HG03045 (cell line): ENCODE data around the gene NCAPG2.

Experiments
- ATAC-seq: cut with Tn5 transposase; IDR thresholded peaks from one replicate; pipeline ENCODE4 v1.9.1; 2021; ENCODE audit warnings: mild to moderate bottlenecking, moderate library complexity; ENCODE audit not compliant: unreplicated experiment

The NCAPG2 gene, protein sequence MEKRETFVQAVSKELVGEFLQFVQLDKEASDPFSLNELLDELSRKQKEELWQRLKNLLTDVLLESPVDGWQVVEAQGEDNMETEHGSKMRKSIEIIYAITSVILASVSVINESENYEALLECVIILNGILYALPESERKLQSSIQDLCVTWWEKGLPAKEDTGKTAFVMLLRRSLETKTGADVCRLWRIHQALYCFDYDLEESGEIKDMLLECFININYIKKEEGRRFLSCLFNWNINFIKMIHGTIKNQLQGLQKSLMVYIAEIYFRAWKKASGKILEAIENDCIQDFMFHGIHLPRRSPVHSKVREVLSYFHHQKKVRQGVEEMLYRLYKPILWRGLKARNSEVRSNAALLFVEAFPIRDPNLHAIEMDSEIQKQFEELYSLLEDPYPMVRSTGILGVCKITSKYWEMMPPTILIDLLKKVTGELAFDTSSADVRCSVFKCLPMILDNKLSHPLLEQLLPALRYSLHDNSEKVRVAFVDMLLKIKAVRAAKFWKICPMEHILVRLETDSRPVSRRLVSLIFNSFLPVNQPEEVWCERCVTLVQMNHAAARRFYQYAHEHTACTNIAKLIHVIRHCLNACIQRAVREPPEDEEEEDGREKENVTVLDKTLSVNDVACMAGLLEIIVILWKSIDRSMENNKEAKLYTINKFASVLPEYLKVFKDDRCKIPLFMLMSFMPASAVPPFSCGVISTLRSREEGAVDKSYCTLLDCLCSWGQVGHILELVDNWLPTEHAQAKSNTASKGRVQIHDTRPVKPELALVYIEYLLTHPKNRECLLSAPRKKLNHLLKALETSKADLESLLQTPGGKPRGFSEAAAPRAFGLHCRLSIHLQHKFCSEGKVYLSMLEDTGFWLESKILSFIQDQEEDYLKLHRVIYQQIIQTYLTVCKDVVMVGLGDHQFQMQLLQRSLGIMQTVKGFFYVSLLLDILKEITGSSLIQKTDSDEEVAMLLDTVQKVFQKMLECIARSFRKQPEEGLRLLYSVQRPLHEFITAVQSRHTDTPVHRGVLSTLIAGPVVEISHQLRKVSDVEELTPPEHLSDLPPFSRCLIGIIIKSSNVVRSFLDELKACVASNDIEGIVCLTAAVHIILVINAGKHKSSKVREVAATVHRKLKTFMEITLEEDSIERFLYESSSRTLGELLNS

DNA sequence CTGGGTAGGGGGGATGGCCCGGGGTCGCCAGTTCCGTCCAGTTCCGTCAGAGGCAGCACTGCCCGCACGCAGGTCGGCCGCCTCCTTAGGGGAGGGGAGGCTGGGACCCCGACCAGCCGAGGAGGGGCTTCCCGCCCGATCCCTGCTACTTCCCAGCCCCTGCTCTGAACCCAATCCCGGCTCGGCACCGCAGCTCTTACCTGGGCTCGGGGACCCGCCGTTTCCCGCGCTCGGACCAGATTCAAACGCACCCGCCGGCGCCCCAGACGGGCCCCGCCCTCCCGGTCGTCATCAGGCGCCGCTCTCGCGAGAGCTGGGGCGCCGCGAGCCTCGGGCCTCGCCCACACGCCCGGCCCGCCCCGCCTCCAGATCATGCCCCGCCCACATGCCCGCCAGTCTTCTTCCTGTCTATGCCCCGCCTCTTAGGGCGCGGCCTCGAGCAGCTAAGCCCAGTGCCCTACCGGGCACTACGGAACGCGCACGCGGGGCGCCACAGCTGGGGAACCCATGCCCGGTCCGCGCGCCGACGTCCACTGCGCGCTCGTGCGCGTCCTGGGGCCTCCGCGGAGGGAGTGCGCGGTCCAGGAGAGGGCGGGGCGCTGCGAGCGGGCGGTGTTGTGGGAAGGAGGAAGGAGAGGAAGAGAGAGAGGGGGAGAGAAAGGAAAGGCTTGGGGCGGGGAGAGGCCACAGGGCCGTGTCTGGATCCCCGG, at the start of gene NCAPG2:
TSS of gene NCAPG2 (minus strand) at position 281 of the 710 bp plus-strand sequence. CDS start 2,905 bp downstream, outside the sequence.
- ATAC-seq = peak; percentile 97

DNA sequence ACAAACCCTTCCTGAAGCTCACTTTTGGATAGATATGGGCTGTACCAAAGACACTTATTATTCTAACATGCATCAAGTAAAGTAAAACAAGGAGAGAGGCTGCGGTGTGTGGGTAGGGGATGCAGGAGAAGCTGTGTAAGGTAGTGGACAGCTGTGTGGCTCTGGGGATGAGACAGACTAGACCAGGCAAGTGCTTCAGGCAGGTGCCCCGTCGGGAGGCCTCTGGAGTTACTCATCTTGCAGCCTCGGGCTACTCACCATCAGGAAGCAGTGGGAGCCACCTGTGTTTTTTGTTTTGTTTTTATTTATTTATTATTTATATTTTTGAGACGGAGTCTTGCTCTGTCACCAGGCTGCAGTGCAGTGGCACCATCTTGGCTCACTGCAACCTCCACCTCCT, 49.3 kb upstream of the NCAPG2 start:
- no peak for ATAC-seq

DNA sequence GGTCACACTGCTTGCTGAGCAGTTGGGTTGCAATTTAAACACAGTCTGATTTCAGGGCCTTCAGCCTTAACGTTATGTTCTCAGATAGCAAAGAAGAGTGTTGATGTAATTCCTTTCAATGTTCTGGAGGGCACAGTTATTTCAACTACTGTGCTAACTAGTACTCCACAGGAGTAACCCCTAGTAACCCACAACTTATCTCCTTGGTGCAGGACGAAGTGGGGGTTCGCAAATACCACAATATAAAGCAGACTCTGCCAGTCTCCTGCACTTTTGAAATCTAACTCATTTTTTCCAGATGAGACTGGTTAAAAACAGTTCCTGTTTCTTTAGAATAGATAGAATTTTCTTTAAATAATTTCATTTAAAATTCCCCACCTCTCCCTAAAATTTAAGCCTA, 47.1 kb upstream of the NCAPG2 start:
- no peak for ATAC-seq

DNA sequence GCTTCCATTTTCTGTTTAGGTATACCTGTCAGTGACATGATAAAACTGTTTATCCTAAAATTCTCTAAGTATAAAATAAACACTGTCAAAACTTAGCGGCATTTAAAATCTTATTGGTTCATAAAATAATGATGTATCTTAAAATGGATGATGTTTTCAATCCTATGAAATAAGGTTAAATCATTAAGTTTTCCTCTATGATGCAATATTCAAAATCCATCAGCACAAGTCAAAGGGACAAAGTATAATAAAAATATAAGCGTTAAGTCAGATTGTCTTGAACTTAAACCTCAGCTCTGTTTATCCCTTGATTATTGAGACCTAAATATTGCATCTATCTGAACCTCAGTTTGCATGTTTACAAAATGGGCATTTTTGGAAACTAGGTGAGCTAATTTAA, 46.6 kb upstream of the NCAPG2 start:
- no peak for ATAC-seq

DNA sequence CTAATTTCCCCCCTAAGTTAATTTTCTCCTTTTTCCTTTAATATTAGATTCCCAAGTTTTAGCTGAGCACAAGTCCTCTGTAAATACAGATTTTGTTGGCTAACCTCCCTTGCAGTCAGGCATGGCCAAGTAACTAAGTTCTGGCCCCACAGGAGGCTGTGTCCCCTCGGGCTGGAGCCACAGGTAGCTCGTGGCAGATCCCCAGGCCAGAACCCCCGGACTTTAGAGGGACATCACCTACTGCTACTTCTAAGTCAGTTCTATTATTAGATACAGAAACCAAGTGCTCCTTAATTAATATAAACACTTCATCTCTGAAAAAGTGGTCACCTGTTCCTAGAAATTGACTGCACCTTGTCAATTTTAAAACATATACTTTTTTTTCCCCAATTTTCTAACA, 46.1 kb upstream of the NCAPG2 start:
- no peak for ATAC-seq

DNA sequence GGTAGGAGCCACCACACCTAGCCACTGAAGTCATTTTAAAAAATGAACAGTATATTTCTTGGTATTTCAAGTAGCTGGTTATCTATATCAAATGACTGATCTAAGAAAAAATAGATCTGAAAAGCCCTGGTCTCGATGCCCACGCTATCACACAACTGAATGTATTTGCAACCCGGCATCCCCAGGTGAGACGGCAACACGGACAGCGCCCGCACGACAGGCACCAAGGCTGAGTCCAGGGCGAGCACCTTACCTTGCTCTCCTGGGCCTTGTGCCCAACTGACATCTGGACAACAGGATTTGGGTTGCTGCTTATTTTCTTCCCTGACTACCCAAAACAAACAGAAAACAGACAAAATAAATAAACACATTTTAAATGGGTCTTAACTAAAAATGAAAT, 44.8 kb upstream of the NCAPG2 start:
- no peak for ATAC-seq

DNA sequence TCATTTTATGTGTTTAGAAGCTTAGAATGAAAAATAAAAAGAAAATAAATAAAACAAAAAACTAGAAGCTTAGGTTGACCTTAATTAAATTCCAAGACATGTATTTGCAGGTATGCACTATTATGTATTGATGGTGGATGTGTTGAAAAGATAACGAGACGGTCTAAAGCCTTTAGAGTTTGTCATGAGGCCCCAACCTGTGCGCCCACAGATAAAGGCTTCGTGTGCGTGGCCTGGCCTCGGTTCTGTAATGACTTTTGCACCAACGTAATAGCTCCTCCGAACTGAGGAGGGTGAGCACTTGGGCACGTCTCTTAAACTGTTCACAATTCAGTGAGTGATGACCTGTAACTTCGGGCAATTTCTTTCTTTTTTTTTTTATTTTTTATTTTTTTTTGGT, 43.7 kb upstream of the NCAPG2 start:
- ATAC-seq = no peak

DNA sequence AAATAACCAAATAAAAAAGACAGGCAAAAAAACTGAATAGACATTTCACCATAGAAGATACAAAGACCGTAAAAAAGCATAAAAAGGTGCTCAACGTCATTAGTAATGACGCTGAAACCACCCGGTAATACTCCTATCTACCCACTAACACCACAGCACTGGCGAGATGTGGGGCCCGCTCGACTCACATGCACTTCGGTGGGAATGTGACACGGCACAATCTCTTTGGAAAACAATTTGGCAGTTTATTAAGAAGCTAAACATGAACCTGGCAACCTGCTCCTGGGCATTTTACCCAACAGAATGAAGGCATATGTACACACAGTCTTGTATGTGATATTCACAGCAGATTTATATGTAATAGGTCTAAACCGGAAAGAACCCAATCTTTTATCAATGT, 42.8 kb upstream of the NCAPG2 start:
- ATAC-seq = no peak

DNA sequence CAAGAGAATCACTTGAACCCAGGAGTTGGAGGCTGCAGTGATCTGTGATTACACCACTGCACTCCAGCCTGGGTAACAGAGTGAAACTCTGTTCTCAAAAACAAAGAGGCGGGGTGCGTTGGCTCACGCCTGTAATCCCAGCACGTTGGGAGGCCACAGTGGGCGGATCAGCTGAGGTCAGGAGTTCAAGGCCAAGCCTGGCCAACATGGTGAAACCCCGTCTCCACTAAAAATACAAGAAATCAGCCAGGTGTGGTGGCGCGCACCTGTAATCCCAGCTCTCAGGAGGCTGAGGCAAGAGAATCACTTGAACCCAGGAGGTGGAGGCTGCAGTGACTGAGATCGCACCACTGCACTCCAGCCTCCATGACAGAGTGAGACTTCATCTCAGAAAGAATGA, 42.4 kb upstream of the NCAPG2 start:
- no peak for ATAC-seq

DNA sequence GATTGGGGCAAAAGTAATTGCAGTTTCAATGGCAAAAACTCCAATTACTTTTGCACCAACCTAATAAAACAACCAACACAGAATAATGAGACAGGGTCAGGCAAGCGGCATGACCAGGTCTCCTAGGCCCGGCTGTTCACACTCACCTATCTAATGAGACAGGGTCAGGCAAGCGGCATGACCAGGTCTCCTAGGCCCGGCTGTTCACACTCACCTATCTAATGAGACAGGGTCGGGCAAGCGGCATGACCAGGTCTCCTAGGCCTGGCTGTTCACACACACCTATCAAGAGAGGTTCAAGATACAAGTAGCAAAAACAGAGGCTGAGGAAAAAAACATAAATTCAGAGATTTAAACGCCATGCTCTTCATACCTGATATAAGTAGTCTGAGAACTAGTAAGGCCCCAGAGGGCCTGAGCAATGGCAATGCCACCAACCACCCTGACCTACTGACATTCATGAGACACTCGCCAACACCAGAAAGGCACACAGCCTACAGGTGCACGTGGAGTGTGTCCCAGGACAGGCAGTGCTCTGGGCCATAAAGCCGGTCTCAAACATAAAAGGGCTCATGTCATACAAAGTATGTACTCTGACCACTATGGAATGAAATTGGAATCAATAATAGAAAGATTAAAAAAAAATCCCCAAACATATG, 40.6 kb upstream of the NCAPG2 start:
- no peak for ATAC-seq

DNA sequence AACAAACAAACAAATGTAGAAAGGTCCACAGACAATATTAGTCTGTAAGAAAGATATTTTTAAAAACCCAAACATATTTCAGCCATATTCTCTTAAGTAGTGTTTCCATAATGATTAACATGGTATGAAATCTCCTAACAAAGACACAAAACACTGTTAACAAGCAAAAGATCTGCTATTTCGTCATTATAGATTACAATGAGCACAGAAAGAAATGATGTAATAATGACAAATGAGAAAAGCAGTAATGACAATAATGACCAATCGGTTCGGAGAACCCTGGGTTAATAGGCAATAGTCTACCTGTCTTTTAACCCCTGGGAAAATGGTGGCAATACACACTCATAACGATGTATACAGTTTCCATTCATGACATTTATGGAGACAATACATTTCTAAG, 39.5 kb upstream of the NCAPG2 start:
- ATAC-seq = no peak

DNA sequence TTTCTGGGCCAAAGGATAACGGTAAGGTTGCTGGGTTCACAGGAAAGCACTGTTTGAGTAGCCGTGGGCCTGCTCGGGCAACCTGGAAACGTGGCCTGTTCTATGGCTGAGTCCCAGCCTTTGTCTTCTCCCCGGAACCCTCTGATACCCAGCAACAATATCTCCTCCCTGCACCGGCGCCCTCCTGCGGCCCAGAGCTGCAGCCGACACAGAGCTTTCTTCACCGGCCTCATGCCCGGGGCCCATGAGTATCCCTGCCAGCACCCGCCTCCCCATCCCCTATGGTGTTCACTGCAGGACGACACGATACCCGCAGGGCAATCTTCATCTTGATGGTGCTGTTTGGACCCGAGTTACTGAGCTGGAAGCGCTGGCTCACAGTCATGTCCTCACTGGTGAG, 38.6 kb upstream of the NCAPG2 start:
- ATAC-seq = no peak

DNA sequence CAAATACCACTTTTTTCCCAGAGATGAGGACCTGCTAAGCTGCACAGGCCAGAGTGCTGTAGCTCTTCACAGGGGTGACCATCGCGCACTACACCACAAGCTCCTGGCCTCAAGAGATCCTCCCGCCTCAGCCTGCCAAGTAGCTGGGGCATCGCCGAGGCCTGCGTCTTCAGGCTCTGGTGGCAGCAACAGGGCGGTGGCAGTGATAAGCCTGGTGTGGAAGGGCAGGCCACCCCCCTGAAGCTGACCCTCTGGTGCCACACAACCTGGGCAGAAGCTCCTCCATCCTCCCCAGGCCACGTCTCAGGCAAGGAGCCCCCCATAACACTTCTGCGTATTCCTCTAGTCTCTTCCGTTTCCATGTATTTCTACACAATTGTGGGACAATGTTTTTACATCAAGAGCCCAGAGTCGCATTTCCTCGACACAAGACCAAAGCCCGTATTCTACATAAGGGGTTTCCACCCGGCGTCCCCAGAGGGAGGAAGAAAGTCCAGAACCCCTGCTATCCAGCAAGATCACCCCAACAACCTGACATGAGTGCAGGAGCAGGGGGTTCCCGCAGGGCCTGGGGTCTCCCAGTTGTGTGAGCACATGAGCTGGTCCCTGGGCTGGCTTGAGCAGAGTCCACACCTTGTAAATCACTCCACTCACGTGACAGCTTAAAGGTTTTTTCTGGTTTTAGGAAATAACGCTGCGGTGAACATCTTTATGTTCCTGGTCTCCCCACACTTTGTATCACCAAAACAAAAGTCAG, 37.6 kb upstream of the NCAPG2 start:
- ATAC-seq = no peak

DNA sequence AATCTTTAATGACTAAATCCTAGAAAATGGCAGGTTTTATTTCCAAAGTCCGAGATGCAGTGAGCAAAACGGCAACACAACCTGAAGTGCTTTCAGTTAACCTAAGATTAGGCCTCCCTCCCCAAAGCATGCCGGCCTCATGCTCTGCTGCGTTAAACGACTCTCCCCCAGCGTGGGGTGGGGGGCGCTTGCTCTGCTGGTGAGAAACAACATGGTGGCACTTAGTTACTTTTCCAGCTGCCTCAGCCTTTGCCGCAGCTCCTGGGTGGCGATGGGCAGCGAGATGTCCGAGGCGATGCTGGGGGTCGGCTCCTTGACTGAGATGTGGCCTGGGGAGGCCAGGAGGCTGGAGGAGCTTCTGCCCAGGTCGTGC, 36.7 kb upstream of the NCAPG2 start:
- no peak for ATAC-seq

DNA sequence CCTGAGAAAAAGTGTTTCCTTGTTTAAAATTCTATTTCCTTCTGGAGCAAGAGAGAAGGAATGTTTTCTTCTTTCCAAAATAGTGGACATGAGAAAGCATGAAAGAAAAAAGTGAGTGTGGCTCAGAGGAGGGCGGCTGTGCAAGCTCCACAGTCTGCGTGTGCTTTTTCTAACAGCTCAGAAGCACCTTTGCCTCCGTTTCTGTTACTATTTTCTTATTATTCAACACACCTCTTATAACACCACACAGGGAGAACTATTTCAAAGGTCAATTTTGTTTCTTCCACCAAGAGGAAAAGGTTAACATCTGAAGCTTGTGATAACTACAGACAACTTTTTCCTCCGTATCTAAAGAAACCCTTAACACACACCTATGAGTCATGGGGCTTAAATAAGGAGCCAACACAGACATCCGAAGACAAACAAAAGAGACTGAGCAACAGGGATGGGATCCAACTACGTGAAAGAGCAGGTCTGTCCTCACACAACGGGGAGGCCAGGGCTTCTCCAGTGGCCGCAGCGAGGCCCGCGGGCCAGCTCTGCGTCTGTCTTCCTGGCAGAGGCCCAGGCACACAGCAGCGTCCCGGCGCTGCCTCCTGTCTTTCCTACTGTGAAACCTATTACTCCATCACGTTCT, 36.2 kb upstream of the NCAPG2 start:
- no peak for ATAC-seq

DNA sequence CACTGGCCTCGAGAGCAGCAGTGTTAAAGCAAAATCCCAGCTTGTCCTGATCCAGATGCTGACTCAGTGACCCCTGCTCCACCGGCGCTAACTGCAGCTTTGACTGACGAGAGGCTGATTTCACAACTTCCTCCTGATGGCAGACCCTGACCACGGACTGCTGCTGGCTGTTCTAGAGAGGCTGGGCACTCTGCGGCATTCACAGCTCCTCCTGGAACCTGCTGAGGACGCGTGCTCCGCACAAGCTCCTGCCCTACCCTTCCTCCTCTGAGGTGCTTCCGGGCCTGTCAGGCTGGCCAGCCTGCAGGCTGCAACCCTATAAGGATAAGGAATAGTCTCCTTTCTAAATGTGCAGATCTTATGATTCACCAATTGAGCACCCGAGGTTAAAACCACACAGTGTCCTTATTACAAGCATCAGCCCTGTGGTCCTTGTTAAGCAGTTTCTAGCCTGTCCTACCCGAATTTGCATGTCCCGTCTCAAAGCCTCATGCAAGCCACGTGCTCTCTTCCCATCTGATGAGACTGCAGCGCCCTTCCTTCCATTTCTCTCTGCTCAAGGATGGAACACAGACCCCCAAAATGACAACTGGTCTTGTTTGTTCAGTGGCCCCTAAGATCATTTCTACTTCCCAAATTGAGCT, 35.5 kb upstream of the NCAPG2 start:
- no peak for ATAC-seq

DNA sequence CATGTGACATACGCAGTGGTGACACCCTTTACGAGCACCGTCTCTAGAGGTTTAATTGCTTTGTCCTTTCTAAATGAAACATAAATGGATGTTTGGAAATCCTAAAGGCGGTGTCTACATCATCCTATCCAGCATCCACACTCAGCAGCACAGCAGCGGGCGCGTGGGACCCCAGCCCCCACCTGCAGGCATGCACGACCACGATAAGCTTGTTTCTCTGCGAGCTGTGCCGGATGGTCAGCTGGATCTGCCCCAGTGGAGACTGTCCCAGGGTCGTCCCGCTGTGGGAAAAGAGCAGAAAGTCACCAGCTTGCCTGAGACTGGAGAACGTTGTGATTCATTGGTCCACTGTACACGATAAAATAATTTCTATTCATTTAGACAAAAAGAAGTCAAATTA, 34.2 kb upstream of the NCAPG2 start:
- ATAC-seq = no peak

DNA sequence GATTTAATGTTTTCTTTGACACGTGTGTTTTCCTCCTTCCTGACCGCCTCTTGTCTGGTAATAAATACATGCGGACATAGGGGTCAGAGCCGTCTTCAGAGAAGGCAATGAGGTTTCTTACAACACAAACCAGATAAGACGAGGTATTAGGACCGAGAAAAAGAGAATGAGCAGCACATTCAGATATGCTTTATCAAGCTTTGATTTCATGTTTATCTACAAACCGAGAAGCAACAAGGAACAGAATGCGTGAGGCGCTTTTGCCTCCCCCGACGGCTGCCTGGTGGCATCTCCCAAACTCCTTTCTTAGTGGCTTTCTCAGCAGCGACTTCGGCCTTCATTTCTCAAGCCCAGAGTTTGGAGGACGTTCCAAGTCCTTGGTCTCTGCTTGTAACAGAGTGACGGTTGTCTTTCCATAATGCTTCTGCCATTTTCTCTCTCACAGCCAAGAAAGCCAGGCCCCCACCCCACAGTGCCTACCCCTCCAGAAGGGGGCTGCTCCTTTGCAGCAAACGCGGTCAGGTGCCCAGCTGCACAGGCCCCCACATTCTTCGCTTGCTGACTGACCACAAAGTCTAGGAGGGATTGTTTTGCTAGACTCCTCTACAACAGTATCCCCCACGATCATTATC, 32.6 kb upstream of the NCAPG2 start:
- ATAC-seq = no peak
